IPS-11a (cell line): Measurements from ENCODE around the gene CCDC57.
"Not testable (repeated sequence)": the region's sequence is repeated elsewhere in the genome, so short reads cannot be mapped to it uniquely, and the experiment has no call there.

Source experiments
- H3K4me3 ChIP-seq: one replicate; pipeline ENCODE4 v1.5.1; 2013; ENCODE audit warnings: low read depth, low read length, control low read depth

The CCDC57 gene

GRCh38 chr17:82204831-82205719 lies 7.6 kb downstream of the CCDC57 start:
- no peak overlapping the region for H3K4me3 ChIP-seq

GRCh38 chr17:82203920-82204319 lies 8.7 kb downstream of the CCDC57 start:
- H3K4me3 ChIP-seq: no peak overlapping the region

GRCh38 chr17:82202981-82203380 lies 9.7 kb downstream of the CCDC57 start:
- H3K4me3 ChIP-seq: no peak overlapping the region

- no peak overlapping the region for H3K4me3 ChIP-seq
Measured at GRCh38 chr17:82201498-82201910, 11.1 kb downstream of the CCDC57 start.

GRCh38 chr17:82200743-82201497 lies 11.7 kb downstream of the CCDC57 start:
- H3K4me3 ChIP-seq: no peak overlapping the region

- H3K4me3 ChIP-seq: no peak overlapping the region
Measured at GRCh38 chr17:82200135-82200534, 12.5 kb downstream of the CCDC57 start.

GRCh38 chr17:82199496-82199895 lies 13.1 kb downstream of the CCDC57 start:
- no peak overlapping the region for H3K4me3 ChIP-seq

GRCh38 chr17:82198092-82198491 lies 14.6 kb downstream of the CCDC57 start:
- no peak overlapping the region for H3K4me3 ChIP-seq

- H3K4me3 ChIP-seq: no peak overlapping the region
Measured at GRCh38 chr17:82195675-82196672, 16.7 kb downstream of the CCDC57 start.

- H3K4me3 ChIP-seq: no peak overlapping the region
Measured at GRCh38 chr17:82194765-82195164, 17.9 kb downstream of the CCDC57 start.

GRCh38 chr17:82193520-82194220 lies 19.0 kb downstream of the CCDC57 start:
- H3K4me3 ChIP-seq: no peak overlapping the region

GRCh38 chr17:82193050-82193449 lies 19.6 kb downstream of the CCDC57 start:
- not testable (repeated sequence) for H3K4me3 ChIP-seq

- H3K4me3 ChIP-seq: no peak overlapping the region
Measured at GRCh38 chr17:82188001-82188961, 24.4 kb downstream of the CCDC57 start.

- no peak overlapping the region for H3K4me3 ChIP-seq
Measured at GRCh38 chr17:82187500-82187899, 25.1 kb downstream of the CCDC57 start.

GRCh38 chr17:82186221-82186620 lies 26.4 kb downstream of the CCDC57 start:
- H3K4me3 ChIP-seq: no peak overlapping the region

GRCh38 chr17:82184761-82185160 lies 27.9 kb downstream of the CCDC57 start:
- no peak overlapping the region for H3K4me3 ChIP-seq

GRCh38 chr17:82180776-82181528 lies 31.7 kb downstream of the CCDC57 start:
- H3K4me3 ChIP-seq: no peak overlapping the region

GRCh38 chr17:82179946-82180475 lies 32.6 kb downstream of the CCDC57 start:
- H3K4me3 ChIP-seq: no peak overlapping the region
